WI38 (cell line): ENCODE measurements around the gene FBXO33.

ENCODE experiments used
- H3K4me3 ChIP-seq: 2 replicates; pipeline ENCODE4 v1.5.1; 2011; ENCODE audit warnings: low read depth, mild to moderate bottlenecking, control low read depth, low read length
- CTCF ChIP-seq: IDR thresholded peaks from 2 replicates; pipeline ENCODE4 v1.5.1; 2012; ENCODE audit warnings: low read depth, mild to moderate bottlenecking, control low read depth, low read length

Gene FBXO33

GRCh38 chr14:39432179-39432618, at the start of gene FBXO33:
Gene FBXO33 (minus strand): TSS chr14:39432433. CDS start chr14:39432162, 271 bp downstream.
- peak within 1 kb of the TSS; percentile 90 for H3K4me3 ChIP-seq
- no peak for TF ChIP-seq CTCF

- no peak overlapping the region for H3K4me3 ChIP-seq
- TF ChIP-seq CTCF = no peak
Measured at GRCh38 chr14:39474416-39474911, 42.2 kb upstream of the FBXO33 start.

- TF ChIP-seq CTCF = no peak
- H3K4me3 ChIP-seq = no peak overlapping the region
Measured at GRCh38 chr14:39472078-39472477, 39.8 kb upstream of the FBXO33 start.

- TF ChIP-seq CTCF = no peak
- no peak overlapping the region for H3K4me3 ChIP-seq
Measured at GRCh38 chr14:39469094-39469710, 37.0 kb upstream of the FBXO33 start.

- peak; percentile 21; the same call in 1 of the 2 replicates for TF ChIP-seq CTCF
- no peak overlapping the region for H3K4me3 ChIP-seq
Measured at GRCh38 chr14:39467889-39468524, 35.8 kb upstream of the FBXO33 start.

- H3K4me3 ChIP-seq = no peak overlapping the region
- TF ChIP-seq CTCF = no peak
Measured at GRCh38 chr14:39459795-39460478, 27.7 kb upstream of the FBXO33 start.
